NCI-H2081 (cell line): ENCODE measurements around the gene RUFY1.

Experiments used
- DNase-seq, 2 experiments: peaks; one replicate each; lab custom pipeline; 2025; lab: John Stamatoyannopoulos, UW

Gene RUFY1

DNA sequence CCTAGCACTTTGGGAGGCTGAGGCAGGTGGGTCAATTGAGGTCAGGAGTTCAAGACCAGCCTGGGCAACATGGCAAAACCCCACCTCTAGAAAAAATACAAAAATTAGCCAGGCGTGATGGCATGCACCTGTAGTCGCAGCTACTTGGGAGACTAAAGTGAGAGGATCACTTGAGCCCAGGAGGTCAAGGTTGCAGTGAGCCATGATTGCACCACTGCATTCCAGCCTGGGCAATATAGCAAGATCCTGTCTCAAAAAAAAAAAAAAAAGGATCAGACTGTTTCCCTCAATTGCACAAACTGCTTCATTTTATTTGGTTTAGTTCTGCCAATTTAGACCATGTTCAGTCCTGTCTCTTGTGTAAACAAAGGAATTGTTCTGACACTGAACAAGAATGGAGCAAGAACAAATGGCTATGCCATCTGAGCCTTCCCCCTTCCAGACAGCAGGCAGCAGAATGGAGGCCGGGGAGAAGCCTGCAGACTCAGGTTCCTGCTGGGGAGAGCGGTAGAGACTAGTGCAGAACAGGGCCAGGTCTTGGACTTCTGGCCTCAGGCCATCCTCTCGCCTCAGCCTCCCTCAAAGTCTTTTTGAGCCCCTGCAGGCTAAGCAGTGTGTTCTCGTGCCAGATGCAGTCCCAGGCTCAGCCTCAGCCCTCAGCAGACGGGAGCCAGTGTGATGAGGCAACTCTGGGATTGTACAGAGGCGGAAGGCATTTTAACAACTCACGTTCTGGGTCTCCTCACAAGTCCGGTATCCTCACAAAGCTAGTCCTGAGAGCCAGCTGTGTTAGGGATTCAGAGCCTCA lies 54.9 kb downstream of the RUFY1 start:
- no peak for DNase-seq

DNA sequence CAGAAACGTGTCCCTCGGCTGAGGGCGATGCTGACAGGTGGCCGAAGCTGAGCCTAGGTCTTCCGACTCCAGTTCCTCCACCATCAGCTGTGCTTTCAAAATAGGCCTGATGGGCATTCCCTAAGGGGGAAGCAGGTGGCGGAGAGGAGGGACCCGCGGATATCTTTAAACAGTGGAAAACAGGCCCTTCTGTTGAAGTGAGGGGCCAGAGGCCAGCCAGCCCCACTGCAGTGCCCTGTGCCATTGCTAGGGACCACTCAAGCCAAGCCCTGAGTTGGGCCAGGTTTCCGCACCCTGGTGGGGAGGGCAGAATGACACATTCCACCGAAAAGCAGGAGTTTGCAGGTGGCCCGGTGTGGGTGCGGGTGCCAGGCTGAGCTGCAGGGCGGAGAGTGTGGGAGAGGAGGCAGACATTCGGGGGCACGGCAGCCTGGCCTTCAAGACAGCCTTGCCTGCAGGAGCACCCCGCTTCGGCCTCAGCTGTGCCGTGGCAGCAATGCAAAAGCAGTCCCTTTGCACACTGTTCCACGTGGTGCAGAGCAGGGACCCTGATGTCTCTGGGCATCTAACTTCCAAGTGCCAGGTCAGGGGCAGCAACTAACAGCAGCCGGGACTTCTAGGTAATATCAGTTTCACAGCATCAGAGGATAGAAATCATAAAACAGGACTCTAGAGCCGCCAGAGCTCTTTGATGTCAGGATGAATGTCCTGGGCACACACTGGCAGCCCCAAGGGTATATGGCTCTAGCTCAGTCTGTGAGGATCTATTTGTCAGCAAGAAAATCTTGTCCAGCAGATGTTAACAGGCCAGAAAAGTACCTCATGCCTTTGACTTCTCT lies 55.9 kb downstream of the RUFY1 start:
- no peak for DNase-seq

DNA sequence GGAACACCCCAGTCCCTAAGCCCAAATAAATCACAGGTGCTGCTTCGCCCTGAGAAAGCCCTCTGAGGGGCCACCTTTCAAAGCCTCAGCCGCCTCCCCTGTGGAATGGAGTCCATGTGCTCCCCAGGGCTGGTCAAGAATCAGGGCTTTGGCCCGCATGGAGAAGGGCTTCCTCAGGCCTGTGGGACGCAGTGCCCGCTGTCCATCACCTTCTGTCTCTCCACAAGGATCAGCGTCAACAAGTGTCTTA lies 56.5 kb downstream of the RUFY1 start:
- no peak for DNase-seq

DNA sequence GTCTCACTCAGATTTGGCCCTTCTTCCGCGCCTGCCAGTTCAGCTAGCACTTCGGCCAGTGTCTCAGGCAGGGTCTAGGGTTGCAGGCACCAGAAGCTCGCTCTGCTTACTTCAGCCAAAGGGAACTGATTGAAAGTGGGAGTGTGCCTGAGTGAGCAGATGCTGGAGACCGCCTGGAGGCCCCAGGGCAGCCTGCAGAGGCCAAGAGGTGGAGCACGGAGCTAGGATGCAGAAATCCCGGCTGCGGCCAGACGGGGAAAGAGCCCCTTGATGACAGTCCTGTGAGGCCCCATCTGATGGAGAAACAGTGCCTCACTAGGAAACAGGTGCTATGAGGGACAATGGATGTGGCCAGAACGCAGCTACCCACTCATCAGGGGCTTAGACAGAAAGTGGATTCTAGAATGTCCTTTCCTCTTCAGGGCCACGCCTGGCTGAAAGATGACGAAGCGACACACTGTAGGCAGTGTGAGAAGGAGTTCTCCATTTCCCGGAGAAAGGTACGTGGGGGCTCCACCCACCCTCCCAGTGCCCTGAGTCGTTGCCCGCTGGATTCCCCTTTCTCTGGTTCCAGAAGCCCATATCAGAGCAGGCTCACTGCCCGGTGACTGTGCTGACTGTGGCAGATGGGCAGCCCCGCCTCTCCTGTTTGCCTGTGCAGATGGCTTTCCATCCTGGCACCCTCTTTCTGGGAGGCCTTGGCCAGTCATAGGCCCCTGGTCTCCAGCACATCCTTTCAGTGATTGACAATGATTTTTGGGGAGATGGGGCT lies 57.0 kb downstream of the RUFY1 start:
- no peak for DNase-seq

DNA sequence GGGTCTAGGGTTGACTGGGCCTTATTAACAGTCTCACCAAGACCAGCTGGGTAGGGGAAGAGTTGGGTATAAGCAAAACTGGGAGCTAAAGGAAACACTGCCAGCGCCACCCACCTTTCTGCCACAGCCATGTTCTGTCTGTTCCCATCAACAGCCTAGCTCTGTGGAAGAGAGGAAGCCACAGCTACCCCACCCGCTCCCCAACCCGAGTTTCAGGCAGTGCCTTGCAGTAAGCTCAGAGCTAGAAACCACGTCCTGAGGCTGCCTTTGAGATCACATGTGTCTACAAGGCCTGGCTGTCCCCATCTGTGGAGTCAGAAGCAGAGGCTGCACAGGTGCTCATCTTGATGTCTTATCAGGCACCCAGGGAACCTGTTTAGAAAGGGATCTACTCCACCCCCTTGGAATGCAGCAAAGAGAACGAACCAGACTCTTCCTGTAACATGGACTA lies 57.8 kb downstream of the RUFY1 start:
- DNase-seq = no peak

DNA sequence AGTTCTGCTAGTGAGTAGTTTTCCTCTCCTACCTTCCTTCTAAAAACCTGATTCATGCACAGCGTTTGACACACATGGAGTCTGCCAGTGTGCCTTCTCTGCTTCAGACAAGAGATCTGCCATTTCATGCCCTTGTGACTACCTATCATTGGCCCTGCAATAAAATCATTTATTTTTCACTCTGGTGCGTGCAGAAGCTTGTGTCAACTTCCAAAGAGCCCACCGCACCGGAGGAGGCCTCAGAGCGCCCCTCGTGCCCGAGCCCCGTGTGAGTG lies 59.4 kb downstream of the RUFY1 start:
- DNase-seq = no peak

DNA sequence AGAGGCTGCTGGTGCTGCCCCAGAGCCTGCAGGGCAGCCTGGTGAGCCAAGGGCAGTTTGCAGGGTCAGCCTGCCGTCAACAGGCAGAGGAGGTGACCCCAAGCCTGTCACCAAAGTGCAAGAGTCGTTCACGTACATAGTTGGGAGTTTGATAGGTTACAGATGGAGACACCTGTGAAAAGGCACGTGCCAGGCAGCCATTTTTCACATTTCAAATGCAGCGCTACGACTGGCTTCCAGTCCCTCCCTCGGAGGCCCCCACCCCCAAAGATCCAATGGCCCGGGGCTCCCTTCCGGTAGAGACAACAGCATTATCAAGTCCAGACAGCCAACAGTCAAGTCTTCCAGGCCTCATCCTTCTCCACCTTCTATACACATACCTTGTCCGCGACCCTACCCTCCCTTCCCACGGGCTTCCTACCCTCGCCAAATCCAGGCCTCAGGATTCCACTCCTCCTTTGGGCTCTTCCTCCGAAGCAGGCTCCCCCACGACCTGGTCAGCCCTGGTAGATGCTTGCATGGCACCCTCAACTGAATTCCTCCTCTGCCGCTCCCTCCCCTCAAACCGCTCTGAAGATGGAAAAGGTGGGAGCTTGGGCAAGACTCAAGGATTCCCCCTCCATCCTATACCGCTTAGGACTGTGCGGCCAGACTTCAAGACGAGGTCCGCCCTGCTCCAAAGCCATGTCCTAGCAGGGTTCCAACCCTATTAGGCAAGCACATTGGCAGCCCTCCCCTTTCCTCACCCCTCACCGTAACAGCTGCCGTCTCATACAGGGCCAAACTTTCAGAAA lies 60.0 kb downstream of the RUFY1 start:
- no peak for DNase-seq

DNA sequence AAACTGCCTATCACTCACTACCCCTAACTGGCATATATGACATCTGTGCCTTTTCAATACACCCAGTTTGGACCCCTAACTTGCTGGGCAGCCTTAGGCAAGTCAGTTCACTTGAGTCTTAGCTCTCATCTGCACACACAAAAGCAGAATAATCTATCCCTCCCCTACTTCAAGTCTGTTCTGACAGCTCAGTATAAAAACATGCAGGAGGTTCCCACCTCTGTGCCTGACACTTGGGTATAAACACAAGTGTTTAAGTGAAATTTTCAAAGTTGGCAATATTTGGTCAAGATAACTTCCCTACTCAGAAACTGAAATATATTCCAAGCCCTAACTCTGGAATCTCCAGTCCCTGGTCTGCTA lies 60.5 kb downstream of the RUFY1 start:
- no peak for DNase-seq

DNA sequence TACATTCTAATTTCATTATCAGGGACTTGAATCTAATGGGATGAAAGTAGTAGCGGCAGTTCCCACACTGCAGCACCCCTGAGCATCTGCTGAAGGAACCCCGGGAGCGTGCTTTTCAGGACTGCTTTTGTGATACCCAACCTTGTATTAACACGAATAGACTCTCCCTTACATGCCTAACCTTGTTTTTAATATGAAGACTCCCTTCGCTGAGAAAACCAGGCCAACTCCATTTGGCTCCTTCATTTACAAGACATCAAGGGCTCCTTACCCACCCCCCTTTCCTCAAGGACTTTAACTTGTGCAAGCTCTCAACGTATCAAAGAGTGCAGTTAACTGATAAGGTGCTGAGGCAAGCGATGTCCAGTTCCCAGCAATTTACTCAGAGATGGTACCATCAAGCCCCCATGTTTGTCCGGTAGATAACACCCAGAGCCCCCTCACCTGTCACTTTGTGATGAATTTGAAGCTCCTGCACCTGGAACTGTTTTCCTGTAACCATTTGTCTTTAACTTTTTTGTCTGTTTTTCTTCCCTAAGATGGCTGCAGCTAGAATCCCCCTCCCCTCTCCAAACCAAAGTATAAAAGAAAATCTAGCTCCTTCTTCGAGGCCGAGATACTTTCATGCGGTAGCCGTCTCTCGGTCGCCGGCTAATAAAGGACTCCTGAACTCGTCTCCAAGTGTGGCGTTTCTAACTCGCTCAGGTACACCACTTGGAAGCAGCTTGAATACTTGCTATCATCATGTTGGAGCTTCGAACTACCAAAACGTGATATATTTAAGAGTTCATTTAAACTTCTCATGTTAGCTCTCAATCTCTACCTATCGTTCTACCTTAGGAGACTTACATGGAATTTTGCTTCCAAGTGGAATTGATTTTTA lies 62.5 kb downstream of the RUFY1 start:
- DNase-seq = no peak

DNA sequence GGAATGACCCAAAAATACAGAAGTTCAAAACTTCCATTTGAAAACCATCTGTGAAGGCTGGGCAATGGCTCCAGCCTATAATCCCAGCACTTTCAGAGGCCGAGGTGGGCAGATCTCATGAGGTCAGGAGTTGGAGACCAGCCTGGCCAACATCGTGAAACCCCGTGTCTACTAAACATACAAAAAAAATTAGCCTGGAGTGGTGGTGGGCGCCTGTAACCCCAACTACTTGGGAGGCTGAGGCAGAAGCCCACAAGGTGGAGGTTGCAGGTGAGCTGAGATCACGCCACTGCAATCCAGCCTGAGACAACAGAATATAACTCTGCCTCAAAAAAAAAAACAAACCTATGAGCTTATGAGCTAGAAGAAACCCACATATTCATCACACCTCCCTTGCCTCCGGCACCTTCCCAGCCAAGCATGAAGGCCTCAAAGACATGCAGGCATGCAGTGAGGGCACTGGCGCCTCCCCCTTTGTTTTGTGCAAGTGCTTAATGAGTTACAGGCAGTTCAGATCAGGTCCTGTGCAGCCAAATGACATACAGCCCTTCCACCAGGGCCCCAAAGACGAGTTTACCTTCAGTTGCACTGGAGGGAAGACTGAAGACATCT lies 63.2 kb downstream of the RUFY1 start:
- no peak for DNase-seq

DNA sequence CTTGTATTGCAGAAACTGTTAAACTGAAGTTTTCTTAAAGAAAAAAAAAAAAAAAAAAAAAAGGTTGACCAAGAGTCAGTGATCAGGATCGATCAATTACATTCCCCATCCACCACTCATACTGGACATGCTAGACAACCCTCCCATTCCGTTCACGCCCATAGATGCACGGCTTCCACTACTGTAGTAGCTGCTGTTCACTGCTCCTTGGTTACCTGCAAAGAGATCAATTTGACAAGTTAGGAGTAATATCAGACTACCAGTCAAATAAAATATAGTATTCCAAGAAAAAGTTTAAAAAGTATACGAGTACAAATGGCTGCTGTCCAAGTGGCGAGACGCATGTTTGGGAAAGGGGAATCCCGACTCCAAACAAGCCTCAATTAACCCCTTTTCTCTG lies 64.4 kb downstream of the RUFY1 start:
- DNase-seq = no peak

DNA sequence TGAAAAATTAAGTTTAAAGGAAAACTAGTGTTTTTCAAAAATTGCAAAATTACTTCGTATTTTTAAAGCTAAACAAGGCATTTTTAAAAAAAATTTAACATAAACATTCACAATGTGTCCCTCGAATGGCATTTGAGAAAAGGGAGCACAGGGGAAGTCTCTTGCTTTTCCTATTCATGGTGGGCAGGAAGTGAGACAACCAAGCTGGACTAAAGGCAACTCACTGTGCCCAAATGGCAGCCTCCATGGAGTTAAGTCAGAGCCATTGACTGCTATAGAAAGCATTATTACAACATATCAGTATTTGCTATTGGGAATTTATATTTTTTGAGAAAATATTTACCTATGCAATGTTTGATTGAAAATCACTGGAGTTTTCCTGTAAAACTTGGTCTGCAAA lies 64.8 kb downstream of the RUFY1 start:
- no peak for DNase-seq

DNA sequence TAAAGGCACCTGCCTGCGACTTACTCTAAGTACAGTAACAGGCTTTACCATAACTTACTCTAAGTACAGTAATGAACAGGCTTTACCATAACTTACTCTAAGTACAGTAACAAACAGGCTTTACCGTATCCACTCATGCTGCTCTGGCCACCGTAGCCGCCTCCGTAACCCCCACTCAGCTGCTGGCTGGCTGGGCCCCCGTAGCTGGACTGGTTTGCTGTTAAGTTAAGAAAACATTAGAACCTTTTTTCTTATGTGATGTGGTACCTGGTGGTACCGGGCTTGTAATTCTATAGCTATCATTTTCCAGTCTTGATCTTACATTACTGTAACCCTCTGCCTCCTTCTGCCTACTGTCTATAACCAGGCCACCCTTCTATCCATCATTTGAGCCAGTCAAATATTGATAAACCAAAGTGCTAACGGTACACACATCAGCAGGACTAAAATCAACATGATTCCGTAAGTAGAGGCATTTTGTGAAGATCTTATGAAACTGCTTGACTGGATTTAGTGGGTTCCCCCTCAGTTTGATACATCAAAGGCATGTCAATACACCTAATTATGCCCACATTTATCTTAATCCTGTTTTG lies 65.7 kb downstream of the RUFY1 start:
- no peak for DNase-seq

DNA sequence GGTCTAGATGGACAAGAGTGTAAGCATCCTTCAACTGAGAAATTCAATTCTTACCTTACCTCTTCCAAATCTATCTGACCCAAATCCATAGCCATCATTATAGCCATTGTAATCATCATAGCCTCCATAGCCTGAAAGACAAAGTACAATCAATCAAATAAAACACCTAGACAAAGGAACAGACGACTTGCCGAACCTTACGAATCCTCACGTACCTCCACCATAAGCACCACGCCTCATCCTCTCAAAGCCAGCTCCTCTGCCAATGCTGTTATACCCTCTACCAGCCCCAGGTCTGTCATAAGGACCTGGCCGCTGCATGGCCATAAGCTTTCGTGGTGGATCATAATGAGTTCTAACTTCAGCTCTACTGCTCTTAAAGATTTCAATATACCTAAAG lies 67.6 kb downstream of the RUFY1 start:
- no peak for DNase-seq

DNA sequence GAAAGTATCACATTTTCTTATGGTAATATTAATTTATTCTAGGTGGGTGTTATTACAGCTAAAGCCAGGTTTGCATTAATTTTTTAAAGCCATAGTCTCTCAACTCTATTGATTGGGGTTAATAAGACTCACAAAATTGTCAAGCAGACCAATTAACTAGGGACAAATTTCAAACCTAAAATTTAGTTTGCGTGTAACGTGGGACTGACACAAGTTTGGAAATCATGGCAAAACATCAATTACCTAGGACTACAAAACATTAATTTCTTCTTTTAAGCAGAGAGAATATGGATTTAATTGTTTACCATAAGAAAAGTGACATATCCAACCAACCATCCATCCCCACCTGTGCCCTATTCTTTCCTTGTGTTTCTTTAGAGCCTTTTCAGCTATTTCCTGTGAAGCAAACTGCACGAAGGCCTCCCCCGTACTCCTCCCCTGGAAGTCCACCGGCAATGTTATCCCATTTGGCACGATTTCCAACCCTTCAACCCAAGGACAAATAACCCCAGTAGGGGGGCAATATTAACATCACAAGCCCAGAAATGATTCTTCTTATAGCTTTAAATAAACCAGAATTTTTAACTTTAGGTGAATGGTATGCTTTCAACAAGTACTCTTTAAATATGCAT lies 68.7 kb downstream of the RUFY1 start:
- peak; percentile 52 to 74 for DNase-seq

DNA sequence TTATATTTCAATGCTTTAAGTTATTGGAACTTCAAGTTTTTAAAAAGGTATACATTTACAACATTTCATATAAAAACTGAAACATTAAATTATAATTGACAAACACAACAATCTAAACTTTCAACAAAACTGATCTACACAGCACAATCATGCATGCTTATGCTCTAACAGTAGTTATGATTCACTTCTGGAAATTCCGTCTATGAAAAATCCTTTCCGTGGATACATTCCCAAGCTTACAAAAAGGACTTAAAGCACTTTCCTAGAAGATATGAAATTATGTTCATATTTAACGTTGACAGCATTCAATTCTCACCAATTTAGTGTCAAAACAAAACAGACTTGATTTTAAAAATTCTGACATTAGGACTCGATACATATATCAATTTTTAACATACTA lies 69.4 kb downstream of the RUFY1 start:
- DNase-seq = no peak

DNA sequence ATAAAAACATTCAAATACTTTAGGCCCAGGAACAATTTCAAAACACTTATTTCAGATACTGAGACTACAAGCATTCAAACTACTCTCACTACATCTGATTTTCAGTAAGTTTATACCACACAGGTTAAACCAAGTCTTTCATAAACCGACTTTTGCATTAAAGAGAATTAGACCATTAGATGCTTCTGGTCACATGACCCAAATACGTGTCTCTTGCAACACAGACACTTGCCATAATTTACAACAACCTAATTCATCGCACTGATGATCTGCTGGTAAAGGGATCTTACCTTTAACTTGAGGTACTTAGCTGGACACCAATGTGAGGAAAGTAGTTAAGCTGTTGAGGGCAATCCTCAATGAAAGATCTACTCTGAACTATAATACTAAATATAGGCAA lies 69.9 kb downstream of the RUFY1 start:
- no peak for DNase-seq

DNA sequence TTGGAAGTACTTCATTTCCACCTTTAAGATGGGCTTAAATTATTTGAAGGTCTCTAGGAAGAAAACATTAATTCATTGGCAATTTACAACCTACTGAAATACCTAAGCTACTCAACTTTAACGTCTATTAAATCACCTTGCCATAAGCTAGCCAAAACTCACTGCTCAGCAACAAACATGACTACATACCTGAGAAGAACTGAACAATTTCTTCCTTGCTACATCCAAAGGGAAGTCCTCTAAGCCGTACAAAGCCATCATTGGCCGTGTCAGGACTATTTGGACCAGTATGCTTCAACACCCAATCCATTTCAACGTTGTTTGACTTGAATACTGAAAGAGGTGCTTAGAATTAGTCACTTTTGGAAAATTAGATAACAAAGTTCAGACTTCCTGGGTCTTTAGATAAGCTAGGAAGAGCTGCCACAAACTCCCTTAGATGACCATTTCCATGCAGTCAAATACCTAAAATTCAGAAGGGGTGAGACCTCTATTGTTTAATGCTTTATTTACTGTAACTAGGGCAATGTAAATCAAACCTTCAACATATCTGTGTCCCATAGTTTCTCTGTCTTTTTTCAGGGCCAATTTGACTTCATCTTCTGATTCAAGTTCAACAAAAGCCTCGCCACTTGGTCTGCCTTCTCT lies 70.5 kb downstream of the RUFY1 start:
- DNase-seq = no peak

DNA sequence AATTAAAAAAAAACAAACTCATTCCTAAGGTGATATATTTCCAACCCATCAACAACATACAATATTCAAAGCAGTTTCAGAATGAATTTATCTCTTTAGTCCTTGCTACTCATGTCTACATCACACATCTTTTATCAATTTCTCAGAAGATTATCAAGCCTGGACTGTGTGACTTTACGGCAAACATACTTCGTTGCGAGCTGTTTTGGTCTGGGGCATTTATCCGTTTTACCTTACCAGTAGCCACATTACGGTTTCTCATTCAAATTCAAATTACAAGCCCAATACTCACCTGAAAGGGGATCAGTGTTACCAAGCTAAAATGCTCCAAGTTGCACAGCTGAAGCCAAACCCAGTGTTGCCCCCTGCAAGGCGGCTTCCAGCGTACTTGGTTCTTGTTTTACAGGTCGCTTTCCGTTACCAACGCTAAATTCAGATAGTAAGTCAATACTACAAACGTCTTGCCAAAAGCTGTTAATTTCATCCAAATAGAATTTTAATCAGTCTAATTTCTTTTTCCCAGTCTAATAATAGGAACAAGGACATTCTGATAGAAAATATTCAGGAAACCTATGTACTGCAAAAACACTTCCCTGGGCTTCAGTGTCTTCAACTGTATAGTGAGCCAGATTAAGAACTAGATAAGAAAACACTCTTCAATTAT lies 71.3 kb downstream of the RUFY1 start:
- DNase-seq = no peak
